Non-pigmented ciliary epithelial cell (primary cell): ENCODE data around the gene GNG12.

Experiments used
- DNase-seq: peaks from one replicate; pipeline ENCODE4 v3.0.0-alpha.2; 2010; ENCODE audit warnings: low read depth

Gene GNG12

GRCh38 chr1:67750691-67751054 is 82.6 kb downstream of the GNG12 start:
- DNase-seq: no peak

GRCh38 chr1:67749844-67750690 is 83.2 kb downstream of the GNG12 start:
- no peak for DNase-seq

DNA sequence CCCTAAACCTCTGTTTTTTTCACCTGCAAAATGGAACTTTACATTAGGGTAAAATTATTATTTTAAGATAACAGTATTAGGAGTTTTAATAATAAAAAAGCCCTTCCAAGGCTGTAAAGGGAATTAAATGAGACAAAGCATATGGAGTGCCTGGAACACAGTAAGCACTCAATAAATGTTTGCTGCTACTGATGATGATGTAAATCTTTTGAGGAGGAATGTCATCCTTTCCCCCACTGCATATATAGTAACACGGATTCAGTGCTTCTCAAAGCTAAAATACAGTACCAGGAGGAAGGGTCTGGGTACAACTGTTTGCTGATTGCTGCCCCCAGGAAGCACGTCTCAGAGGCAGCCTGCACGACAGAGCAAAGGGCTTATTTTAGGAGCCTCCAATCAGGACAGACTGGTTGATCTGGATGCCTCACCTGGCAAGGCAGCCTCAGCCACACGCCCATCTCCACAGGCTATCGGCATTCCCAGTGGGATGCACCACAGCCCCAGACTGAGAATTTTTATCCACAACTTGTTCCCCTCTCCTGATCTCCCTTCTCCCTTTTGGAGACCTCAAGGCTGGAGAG is 83.9 kb downstream of the GNG12 start:
- no peak for DNase-seq

DNA sequence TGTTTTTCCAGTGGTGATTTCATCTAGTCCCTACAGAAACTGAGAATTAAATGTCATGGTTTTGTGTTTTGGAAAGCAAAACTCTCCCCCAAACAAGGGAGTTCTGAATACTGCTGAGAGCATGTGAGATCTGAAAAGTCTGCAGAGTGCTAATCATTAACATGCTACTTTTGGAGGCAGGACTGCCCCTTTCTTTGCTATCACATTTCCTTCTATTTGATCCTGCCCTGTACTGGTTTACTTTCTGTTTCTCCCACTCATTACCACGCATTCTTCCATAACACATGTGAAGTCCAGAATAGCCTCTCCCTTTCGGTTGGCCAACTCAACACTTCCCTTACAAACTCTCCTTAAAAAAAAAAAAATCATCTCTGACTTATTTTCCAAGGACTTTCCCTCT is 84.6 kb downstream of the GNG12 start:
- DNase-seq: no peak

DNA sequence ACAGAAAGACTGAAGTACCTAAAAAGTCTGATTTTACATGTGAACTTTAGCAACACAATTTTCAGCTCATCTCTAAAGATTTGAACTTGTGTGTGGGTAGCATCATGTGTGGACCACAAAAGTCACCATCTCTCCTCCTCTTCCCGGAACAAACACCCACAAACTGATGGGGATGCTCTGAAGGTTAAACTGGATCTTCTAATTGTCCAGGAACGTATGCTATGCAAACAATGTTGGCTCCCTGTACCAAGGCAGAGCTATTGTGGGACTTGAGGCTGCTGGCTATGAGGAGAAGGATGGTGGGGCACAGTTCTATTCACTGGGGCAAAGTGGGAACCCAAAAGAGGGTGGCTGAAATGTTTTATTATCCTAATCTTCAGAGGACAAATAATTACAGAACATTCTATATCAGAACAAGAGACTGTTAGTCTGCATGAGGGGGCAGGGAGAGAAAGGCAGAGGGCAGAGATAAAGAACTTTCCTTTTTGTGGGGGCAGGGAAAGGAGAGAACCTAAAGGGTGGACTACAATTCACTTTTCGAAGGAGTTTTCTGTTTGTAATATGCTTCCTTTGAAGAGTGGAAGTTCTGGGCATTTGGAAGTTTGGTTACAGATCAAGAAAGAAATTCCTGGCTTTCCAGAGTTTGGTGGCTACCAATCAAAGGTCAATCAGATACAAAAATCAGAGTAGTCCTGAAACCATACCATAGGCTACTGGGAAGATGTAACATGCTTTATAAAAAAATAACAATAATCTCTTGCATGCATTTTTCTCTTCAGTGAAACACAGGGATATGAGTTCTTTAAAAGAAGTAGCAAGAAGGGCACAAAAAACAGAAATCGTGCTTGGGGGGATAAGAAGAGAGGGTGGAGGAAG is 85.4 kb downstream of the GNG12 start:
- no peak for DNase-seq

GRCh38 chr1:67745875-67746698 is 87.2 kb downstream of the GNG12 start:
- DNase-seq: no peak

DNA sequence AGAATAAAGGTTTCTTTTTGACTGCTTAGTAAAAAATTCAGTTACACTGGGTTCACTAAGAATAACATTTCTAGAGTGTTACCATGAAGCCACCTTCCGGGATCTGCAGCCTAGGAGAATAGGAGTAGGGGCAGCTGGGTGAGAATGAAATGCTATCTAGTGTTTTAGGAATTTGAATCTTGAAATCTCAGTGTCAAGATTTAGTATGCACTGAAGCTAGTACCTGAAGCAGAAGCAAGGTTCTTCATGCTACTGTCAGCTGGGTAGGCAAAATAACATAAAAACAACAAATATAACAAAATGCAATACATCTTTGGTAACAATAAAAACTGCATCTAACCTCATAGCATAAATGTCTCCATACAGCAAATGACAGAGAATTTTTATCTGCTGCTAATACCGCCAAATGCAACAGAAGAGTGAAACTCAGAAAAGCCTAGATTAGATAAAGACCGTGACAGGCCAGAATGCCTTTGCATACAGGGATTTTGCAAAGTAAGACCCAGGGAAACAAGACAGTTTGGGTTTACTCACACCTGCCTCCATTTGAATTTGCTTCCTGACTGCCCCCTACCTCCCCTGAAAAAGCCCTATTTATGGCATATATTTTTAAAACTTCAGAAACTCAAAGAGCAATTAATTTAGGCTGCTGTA is 90.1 kb downstream of the GNG12 start:
- no peak for DNase-seq

DNA sequence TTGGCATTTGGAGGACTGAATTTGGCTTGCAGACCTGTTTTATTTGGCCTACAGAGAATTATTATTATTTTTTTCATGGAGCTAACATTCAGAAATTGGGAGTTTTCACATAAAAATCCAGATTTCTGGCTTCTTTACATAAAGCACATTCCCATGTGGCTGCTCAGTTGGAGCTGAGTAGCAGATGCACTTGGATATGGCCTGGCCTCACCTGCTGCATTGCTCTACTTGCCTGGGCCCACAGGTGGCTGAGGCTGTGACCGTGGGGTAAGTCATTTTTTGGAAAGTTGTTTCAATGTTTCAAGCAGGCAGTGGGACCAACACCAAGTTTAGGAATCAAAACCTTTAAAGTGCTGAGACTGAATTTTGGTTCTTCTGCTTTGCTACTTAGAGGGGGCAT is 91.5 kb downstream of the GNG12 start:
- no peak for DNase-seq

DNA sequence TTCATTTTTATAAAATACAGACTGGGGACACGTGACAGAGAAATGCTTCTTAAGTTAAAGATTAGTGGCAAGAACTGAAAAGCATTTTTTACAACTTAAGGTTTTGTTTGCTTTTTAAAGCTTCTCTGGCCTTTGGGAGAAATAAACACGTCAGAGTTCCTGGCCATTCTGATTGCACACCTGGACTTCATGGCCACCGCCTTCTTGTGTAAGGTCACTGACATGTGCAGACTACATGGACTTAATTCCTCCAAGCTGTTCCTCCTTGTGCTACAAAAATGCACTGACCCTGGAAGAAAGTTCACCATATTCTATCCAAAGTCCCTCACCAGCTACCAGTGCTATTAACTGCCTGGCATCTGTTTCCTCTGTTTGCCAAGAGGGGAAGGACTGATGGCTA is 92.1 kb downstream of the GNG12 start:
- DNase-seq: no peak

DNA sequence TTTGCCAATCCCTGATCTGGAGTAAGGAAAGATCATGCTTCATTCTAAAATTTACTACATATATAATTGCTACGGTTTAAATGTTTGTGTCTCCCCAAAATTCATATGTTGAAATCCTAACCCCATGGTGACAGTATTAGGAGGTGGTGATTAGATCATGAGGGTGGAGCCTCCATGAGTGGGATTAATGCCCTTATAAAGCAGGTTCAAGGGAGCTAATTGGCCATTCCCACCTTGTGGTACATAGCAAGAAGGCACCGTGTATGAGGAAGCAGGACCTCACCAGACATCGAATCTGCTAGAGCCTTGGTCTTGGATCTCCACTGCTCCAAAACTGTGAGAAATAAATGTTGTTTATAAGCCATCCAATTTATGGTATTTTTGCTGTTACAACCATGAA is 92.7 kb downstream of the GNG12 start:
- DNase-seq: no peak

GRCh38 chr1:67739361-67739760 is 93.9 kb downstream of the GNG12 start:
- no peak for DNase-seq

- DNase-seq: no peak
Observed at GRCh38 chr1:67738401-67738800, 94.9 kb downstream of the GNG12 start.

GRCh38 chr1:67737875-67738274 is 95.4 kb downstream of the GNG12 start:
- DNase-seq: no peak

- DNase-seq: no peak
Observed at GRCh38 chr1:67736750-67737149, 96.5 kb downstream of the GNG12 start.

DNA sequence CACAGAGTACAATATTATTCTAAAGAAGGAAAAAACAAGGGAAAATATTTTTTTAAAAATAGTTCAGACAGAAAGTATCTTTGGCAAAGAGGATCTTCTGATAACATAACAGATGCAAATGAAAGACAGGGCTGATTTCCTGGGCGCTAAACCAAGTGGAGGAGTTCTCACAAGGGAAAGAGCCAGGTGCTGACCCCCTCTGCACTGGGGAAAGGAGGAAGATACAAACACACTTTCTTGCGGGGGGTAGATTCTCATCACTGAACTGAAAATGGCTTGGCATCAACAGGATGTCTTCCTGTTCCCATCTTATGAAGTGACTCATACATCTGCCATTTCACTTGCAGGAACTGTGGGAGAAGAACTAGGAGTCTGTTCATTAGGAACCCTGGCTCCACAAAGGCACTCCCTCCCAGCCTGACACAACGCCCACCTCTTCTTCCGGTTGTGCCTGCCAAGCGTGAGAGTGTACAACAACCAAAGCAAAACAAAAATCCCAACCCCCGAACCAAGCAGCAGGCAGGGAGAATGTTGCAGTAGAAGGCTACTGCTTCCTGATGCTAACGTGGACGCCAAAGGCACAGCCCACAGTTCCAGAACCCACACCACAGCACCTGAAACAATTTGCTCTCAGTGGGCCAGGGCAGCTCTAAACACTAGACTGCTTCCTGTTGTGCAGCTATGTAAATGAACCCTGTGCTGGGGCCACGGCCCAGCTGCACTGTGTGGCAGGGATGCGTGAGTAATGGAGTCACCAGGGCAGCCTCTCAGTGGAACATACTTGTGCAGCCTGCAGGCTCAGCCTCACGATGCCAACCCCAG is 97.2 kb downstream of the GNG12 start:
- no peak for DNase-seq

DNA sequence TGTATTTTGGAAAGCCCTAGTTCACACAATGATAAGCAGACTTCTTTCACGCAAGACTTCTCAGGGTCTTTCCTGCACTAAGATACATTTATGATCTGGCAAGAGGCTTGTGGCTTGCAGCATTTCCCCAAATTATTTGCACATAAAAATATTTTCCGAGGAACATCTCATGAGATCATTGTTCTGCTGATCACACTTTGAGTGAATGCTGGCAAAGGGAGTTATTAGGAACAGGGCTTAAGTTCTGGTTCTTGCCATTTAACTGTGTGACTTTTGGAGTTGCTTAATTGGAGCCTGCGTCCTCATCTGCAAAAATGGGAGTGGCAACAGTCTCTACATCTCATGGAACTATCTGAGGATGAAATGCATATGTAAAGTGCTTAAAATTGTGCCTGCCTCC is 98.1 kb downstream of the GNG12 start:
- DNase-seq: no peak

DNA sequence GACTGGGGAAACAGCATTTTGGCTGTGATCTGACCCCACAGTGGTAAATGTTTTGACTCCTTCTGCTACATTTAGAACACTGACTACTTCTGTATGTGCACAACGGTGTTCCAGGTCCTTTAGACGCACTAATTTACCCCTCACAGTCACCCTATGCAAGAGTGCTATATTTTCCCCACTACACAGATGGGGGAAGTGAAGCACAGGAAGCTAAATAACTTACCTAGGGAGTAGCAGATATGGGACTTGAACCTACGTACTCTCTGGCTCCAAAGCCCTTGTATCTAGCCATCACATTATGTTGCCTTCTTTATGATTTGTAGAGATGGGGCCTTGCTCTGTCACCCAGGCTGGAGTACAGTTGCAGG is 99.0 kb downstream of the GNG12 start:
- DNase-seq: no peak

GRCh38 chr1:67733681-67734322 is 99.5 kb downstream of the GNG12 start:
- DNase-seq: no peak

DNA sequence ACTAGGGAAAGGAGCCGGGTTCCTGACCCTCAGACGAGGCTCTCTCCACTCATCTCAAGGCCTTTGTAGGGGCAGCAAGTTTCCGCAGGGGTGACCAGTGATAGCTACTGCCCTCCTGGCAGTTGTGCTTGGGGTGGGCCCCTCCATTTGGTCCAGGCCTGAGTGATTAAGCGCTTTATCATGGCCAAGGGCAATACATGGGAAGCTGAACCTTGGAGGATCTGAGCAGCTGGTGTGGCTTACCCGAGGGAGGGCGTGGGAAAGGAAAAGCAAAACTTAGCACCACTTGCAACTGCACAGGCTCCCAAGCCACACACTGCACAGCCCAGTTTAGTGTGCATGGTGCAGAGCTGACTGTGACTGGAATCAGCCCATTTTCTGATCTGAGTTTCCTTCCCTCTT is 100.5 kb downstream of the GNG12 start:
- DNase-seq: no peak

- DNase-seq: no peak
Observed at GRCh38 chr1:67731322-67731721, 101.9 kb downstream of the GNG12 start.
